GM19455 (cell line): ENCODE data around the gene GDPD2.
"Not testable (repeated sequence)": the region's sequence is repeated elsewhere in the genome, so short reads cannot be mapped to it uniquely, and the experiment has no call there.

Experiments
- ATAC-seq: cut with Tn5 transposase; IDR thresholded peaks from one replicate; pipeline ENCODE4 v1.9.1; 2021; ENCODE audit not compliant: unreplicated experiment

The GDPD2 gene

GRCh38 chrX:70422851-70423341 lies at the start of gene GDPD2:
Gene GDPD2 (plus strand): TSS chrX:70423314. CDS start chrX:70424985, 1,671 bp downstream.
- ATAC-seq: no peak

GRCh38 chrX:70386235-70386634 lies 36.9 kb upstream of the GDPD2 start:
- ATAC-seq: no peak

GRCh38 chrX:70398899-70399298 lies 24.2 kb upstream of the GDPD2 start:
- ATAC-seq: no peak

DNA sequence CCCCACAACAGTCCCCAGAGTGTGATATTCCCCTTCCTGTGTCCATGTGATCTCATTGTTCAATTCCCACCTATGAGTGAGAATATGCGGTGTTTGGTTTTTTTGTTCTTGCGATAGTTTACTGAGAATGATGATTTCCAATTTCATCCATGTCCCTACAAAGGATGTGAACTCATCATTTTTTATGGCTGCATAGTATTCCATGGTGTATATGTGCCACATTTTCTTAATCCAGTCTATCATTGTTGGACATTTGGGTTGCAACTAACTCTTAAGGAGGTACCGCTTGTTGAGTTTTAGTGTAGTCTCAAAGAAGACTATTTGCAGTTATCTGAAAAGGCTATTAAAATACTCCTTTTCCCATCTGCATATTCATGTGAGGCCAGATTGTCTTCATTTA lies 22.9 kb upstream of the GDPD2 start:
- not testable (repeated sequence) for ATAC-seq

DNA sequence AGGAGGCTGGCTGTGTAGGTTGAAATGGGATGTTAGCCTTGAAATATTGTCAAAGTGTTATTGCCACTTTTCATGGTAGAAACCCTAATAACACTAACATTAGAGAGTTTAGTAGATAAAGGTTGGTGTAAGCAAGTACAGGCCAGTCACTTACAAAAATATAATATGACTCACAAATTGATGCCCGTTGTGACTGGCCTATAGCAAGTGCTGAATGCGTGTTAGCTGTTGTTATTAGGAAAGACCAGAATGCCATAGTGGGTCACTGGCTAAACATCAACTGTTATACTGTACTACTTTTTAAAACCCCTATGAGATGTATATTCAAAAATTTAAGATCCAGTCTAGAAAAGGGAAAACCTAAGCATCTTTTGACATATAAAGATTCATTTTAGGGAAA lies 20.4 kb upstream of the GDPD2 start:
- ATAC-seq: no peak

- ATAC-seq: no peak
Observed at GRCh38 chrX:70405003-70405402, 18.1 kb upstream of the GDPD2 start.

DNA sequence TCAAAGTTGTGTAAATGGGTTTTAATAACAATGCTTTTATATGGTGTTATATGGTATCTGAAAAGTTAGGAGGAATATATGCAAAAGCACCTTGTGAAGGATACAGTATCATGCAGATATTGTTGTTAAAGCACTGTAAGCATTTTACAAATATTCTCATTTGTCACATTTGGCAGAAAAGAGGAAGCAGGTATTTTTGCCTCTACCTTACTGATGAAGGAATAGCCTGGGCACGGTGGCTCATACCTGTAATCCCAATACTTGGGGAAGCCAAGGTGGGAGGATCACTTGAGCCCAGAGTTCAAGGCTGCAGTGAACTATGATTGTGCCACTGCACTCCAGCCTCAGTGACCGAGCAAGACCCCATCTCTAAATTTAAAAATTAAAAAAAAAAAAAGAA lies 12.2 kb upstream of the GDPD2 start:
- ATAC-seq: no peak

DNA sequence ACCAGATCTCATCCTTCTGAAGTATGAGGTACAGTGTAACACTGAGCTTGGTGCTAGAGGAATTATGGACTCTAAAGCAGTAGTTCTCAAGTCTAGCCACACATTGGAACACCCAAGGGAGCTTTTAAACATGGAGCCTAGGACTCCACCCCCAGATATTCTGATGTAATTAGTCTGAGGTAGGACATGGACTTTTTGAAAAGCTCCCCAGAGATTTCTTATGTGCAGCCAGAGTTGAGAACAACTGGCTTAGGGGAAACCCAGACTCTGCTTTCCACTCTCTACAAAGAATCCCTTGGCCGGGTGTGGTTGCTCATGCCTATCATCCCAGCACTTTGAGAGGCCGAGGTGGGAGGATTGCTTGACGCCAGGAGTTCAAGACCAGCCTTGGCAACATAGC lies 11.6 kb upstream of the GDPD2 start:
- no peak for ATAC-seq

- no peak for ATAC-seq
Observed at GRCh38 chrX:70421618-70422017, 1.5 kb upstream of the GDPD2 start.

GRCh38 chrX:70423936-70424675 lies 992 bp downstream of the GDPD2 start:
- ATAC-seq: no peak

DNA sequence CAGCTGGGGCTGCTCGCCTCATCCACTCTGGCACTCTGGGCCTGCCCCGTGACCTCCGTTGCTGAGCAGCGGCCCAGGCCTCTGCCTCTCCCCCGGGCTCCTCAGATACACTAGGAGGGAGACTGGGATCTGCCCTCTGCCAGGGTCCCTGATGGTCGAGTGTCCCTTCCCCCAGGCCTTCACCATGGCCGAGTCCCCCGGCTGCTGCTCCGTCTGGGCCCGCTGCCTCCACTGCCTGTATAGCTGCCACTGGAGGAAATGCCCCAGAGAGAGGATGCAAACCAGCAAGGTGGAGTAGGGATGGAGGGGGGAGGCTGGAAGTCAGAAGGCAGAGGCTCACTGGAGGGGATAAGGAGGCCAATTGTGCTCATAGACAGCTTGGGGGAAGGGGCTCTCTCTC lies 1.7 kb downstream of the GDPD2 start:
- no peak for ATAC-seq

DNA sequence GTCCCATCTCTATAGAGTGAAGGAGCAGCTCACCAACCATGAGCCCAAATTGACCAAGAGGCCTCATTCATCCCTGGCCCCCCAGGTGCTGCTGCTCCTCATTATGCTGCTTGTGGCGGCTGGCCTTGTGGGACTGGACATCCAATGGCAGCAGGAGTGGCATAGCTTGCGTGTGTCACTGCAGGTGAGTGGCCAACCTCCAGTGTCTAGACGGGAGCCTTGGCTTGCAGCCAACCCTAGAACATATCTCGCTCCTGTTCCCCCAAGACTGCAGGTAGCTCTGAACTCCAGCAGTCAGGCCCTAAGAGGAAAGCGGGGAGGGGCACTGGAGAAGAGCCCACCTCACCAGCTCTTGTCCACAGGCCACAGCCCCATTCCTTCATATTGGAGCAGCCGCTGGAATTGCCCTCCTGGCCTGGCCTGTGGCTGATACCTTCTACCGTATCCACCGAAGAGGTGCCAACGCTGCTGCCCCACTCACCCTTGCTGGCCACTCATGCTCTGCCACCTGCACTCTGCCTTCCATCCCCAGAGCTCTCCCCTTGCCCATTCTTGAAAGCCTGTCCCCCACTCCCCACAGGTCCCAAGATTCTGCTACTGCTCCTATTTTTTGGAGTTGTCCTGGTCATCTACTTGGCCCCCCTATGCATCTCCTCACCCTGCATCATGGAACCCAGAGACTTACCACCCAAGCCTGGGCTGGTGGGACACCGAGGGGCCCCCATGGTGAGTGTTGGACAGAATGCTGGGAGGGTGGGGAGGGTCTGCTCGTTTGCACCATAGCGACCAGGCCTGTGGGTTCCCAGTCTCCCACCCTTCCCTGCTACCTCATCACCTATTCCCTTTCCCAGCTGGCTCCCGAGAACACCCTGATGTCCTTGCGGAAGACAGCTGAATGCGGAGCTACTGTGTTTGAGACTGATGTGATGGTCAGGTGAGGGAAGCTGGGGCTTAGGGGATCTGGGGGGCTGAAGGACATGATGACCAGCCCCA lies 3.5 kb downstream of the GDPD2 start:
- ATAC-seq: no peak

DNA sequence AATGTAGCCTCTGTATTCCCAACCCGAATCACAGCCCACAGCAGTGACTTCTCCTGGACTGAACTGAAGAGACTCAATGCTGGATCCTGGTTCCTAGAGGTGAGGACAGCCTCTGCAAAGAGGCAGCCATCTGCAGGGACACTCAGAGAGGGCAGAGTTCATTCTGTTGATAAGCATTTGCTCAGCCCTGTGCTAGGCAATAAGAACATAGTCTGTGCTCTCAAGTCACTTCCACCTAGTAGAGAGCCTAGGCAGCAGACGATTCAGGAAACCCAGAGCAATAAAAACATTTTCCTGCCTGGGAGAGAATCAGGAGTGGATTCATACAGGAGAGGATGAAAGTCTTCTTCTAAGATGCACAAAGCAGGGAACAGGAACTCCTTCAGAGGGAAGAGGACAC lies 4.3 kb downstream of the GDPD2 start:
- no peak for ATAC-seq

DNA sequence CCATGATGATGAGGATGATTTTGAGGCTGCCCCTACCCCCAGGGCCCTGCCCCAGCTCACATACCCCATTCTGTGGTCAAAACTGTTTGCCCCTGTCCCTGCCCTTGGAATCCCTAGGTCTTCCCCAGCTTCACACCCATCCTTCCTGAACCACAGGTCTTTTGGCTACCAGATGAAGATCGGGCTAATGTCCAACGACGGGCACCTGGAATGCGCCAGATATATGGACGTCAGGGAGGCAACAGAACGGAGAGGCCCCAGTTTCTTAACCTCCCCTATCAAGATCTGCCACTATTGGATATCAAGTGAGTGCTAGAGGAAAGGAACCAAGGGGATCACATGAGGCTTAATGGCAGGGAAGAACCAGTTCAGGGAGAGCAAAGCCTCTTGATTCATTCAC lies 6.6 kb downstream of the GDPD2 start:
- ATAC-seq: no peak

DNA sequence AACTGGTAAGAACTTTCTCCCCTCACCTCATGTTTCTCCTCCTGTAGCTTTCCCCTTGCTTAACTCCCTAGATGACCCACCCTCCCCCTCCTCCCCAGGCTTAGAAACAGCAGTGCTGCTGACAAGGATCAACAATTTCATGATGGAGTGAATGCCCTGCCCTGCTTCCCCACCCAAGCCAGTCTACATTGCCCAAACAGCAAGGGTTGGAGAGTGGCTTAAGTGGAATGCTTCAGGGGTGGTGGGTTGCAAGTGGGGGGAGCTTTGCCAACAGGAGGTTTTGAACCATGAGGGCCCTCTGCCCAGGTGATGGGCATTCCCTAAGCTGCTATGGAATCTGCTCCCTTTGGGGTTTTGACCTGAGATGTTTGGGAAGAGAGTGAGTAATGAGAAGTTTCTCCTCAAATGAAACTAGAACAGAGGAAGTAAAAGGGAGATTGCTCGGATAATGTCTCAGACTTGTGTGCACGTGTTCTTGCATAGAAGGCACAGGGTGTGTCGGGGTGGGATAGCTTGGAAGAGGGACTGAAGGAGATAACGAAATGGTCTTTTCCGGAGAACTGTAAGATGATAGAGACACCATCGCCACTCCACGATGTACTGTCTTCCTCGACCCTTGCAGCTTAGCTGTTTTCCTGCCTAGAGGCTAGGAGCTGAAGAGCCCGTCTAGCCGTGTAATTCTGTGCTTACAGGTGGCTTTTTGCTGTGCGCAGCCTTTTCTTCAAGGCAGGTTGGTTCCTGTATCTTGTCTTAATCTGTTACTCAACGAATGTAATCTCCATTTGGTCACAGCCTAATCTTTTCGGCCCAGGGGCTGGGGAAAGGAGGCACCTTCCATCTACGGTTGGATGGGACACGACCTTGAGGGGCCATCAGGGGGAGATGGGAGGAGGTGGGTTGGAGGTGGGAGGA lies 10.1 kb downstream of the GDPD2 start:
- no peak for ATAC-seq

- ATAC-seq: peak; percentile 63
Observed at GRCh38 chrX:70433848-70434351, 10.8 kb downstream of the GDPD2 start.

GRCh38 chrX:70434352-70434866 lies 11.3 kb downstream of the GDPD2 start:
- ATAC-seq: peak; percentile 69

GRCh38 chrX:70434914-70435586 lies 11.9 kb downstream of the GDPD2 start:
- no peak for ATAC-seq

DNA sequence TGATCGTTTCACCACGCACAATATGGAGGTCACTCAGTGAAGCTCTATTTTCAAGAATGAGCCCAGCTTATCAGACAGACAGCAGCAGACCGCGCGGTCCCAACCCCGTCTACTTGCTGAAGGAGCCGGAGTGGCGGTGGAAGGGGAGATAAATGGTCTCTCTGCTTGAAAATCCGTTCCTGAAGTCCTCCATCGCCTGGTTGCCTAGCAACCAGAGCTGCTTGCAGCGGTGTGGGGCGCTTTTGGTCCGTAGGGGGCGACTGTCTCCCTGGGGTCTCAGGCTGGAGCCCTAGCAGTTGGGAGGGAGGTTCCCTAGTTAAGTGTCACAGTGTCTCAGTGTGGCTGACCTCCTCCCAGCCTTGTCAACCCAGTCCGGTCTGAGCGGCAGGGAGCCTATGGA lies 13.2 kb downstream of the GDPD2 start:
- ATAC-seq: no peak

- ATAC-seq: no peak
Observed at GRCh38 chrX:70437011-70437410, 13.9 kb downstream of the GDPD2 start.
